ENCODE measurements around the gene FUT8. TPM values are rescaled to one million over a fixed set of nuclear protein-coding genes. Genes with fewer than 3 reads are reported as not detected.

FUT8 gene
- total RNA-seq, 4 donors from 2014 or later = 7.9 to 27.5 (median 12.8) TPM

GRCh38 chr14:65483647-65484046 lies 71.1 kb downstream of the FUT8 start:
- Histone ChIP-seq H3K4me3 (no peak overlapping the region), H3K27ac (no peak overlapping the region), H3K36me3 (no peaks in the 10 kb centered on the region), H3K4me1 (peaks cover 0 to 17% (median 0%) of the 10 kb centered on the region in 4 donors), H3K9me3 (no peaks in the 10 kb centered on the region), H3K27me3 (no peaks in the 10 kb centered on the region)
- TF ChIP-seq EP300 (IDR thresholded peaks at IDR 0.05; ENCODE audit: low read depth) (no peak), POLR2A (IDR thresholded peaks at IDR 0.05) (no peak), POLR2AphosphoS5 (IDR thresholded peaks at IDR 0.05) (no peak)
- intact Hi-C loops (cut with DNase I; ENCODE audit: low total_unique reads) = loop anchor here (5.0 kb wide), 1 partner anchor 1271 kb away; no protein-coding TSS in a partner anchor
- 89 to 96% methylated on average over 4 of the region's 4 CpGs for WGBS, 2 donors (ENCODE audit: low coverage in 1 of 2)
- no peak for DNase-seq
- in situ Hi-C loops (cut with MboI; ENCODE audit: low pct_ligation_motif_present in 1 of 4, low pct_unique_long_range_greater_than_20kb in 1 of 4, low sequenced_read_pairs in 3 of 4) = no loop called here

- no peak overlapping the region for H3K27ac ChIP-seq
- intact Hi-C loops (cut with DNase I; ENCODE audit: low total_unique reads) = no loop called here
- DNase-seq = no peak
- no peaks in the 10 kb centered on the region for H3K36me3 ChIP-seq
- TF ChIP-seq POLR2A (IDR thresholded peaks at IDR 0.05) (no peak), CTCF (IDR thresholded peaks at IDR 0.05) (no peak), POLR2AphosphoS5 (IDR thresholded peaks at IDR 0.05) (no peak), EP300 (IDR thresholded peaks at IDR 0.05; ENCODE audit: low read depth) (no peak)
- WGBS, 2 donors (ENCODE audit: low coverage in 1 of 2) = 88 to 93% methylated on average over 3 of the region's 3 CpGs
- in situ Hi-C loops (cut with MboI; ENCODE audit: low pct_ligation_motif_present in 1 of 4, low pct_unique_long_range_greater_than_20kb in 1 of 4, low sequenced_read_pairs in 3 of 4) = no loop called here
- no peaks in the 10 kb centered on the region for H3K27me3 ChIP-seq
- H3K4me1 ChIP-seq = peaks cover 0 to 11% (median 0%) of the 10 kb centered on the region in 4 donors
- H3K4me3 ChIP-seq = no peak overlapping the region
- no peaks in the 10 kb centered on the region for H3K9me3 ChIP-seq
These were observed 73.0 kb downstream of the FUT8 start for GRCh38 chr14:65485516-65485915.

- Histone ChIP-seq H3K27ac (no peak overlapping the region), H3K9me3 (no peaks in the 10 kb centered on the region), H3K27me3 (no peaks in the 10 kb centered on the region), H3K36me3 (no peaks in the 10 kb centered on the region), H3K4me3 (no peak overlapping the region), H3K4me1 (peaks cover 0 to 11% (median 0%) of the 10 kb centered on the region in 4 donors)
- intact Hi-C loops (cut with DNase I; ENCODE audit: low total_unique reads) = no loop called here
- DNase-seq = no peak
- no peak for TF ChIP-seq POLR2A (IDR thresholded peaks at IDR 0.05)
- no peak for TF ChIP-seq EP300 (IDR thresholded peaks at IDR 0.05; ENCODE audit: low read depth)
- no peak for TF ChIP-seq POLR2AphosphoS5 (IDR thresholded peaks at IDR 0.05)
- no peak for TF ChIP-seq CTCF (IDR thresholded peaks at IDR 0.05)
- in situ Hi-C loops (cut with MboI; ENCODE audit: low pct_ligation_motif_present in 1 of 4, low pct_unique_long_range_greater_than_20kb in 1 of 4, low sequenced_read_pairs in 3 of 4) = no loop called here
These were observed 74.3 kb downstream of the FUT8 start for GRCh38 chr14:65486863-65487262.

GRCh38 chr14:65487783-65488494 lies 75.4 kb downstream of the FUT8 start:
- 77 to 83% methylated on average over 2 to 4 of the region's 4 CpGs for WGBS, 2 donors (ENCODE audit: low coverage in 1 of 2)
- Histone ChIP-seq H3K4me1 (peaks cover 0 to 6% (median 0%) of the 10 kb centered on the region in 4 donors), H3K9me3 (no peaks in the 10 kb centered on the region), H3K36me3 (no peaks in the 10 kb centered on the region), H3K27ac (no peak overlapping the region), H3K27me3 (no peaks in the 10 kb centered on the region), H3K4me3 (no peak overlapping the region)
- TF ChIP-seq EP300 (IDR thresholded peaks at IDR 0.05; ENCODE audit: low read depth) = no peak
- no peak for TF ChIP-seq POLR2AphosphoS5 (IDR thresholded peaks at IDR 0.05)
- TF ChIP-seq POLR2A (IDR thresholded peaks at IDR 0.05) = no peak
- TF ChIP-seq CTCF (IDR thresholded peaks at IDR 0.05) = no peak
- in situ Hi-C loops (cut with MboI; ENCODE audit: low pct_ligation_motif_present in 1 of 4, low pct_unique_long_range_greater_than_20kb in 1 of 4, low sequenced_read_pairs in 3 of 4) (no loop called here), intact Hi-C loops (cut with DNase I; ENCODE audit: low total_unique reads) (no loop called here)
- DNase-seq = no peak
